Measurements from ENCODE around the gene SLA2. TPM values are rescaled to one million over a fixed set of nuclear protein-coding genes. Genes with fewer than 3 reads are reported as not detected.
"Not testable (repeated sequence)": the region's sequence is repeated elsewhere in the genome, so short reads cannot be mapped to it uniquely, and the experiment has no call there.

SLA2 gene
- total RNA-seq, 4 donors from 2014 or later: 2.8 to 5.0 (median 3.6) TPM

- Histone ChIP-seq H3K27me3 (no peaks in the 10 kb centered on the region), H3K9me3 (peaks cover 0 to 4% (median 0%) of the 10 kb centered on the region in 4 donors), H3K36me3 (no peaks in the 10 kb centered on the region), H3K27ac (peak overlapping the region; percentile 88 to 99 (median 96)), H3K4me3 (no peak overlapping the region), H3K4me1 (peaks cover 0 to 30% (median 5%) of the 10 kb centered on the region in 4 donors)
- DNase-seq: no peak
- no peak for TF ChIP-seq CTCF (IDR thresholded peaks at IDR 0.05)
- no peak for TF ChIP-seq POLR2A (IDR thresholded peaks at IDR 0.05)
Observed at GRCh38 chr20:36571564-36572504, 74.2 kb downstream of the SLA2 start.

GRCh38 chr20:36569847-36570429 lies 76.1 kb downstream of the SLA2 start:
- H3K4me1 ChIP-seq: peaks cover 0 to 15% (median 3%) of the 10 kb centered on the region in 4 donors
- H3K36me3 ChIP-seq: no peaks in the 10 kb centered on the region
- DNase-seq: no peak
- no peak overlapping the region for H3K27ac ChIP-seq
- no peak overlapping the region for H3K4me3 ChIP-seq
- no peak for TF ChIP-seq CTCF (IDR thresholded peaks at IDR 0.05)
- no peaks in the 10 kb centered on the region for H3K27me3 ChIP-seq
- peaks cover 0 to 4% (median 0%) of the 10 kb centered on the region in 4 donors for H3K9me3 ChIP-seq

GRCh38 chr20:36565520-36565919 lies 80.5 kb downstream of the SLA2 start:
- no peaks in the 10 kb centered on the region for H3K27me3 ChIP-seq
- H3K4me3 ChIP-seq: no peak overlapping the region
- no peaks in the 10 kb centered on the region for H3K4me1 ChIP-seq
- no peaks in the 10 kb centered on the region for H3K36me3 ChIP-seq
- no peaks in the 10 kb centered on the region for H3K9me3 ChIP-seq
- DNase-seq: no peak
- no peak overlapping the region for H3K27ac ChIP-seq
- TF ChIP-seq CTCF (IDR thresholded peaks at IDR 0.05) (no peak), POLR2A (IDR thresholded peaks at IDR 0.05) (no peak)

DNA sequence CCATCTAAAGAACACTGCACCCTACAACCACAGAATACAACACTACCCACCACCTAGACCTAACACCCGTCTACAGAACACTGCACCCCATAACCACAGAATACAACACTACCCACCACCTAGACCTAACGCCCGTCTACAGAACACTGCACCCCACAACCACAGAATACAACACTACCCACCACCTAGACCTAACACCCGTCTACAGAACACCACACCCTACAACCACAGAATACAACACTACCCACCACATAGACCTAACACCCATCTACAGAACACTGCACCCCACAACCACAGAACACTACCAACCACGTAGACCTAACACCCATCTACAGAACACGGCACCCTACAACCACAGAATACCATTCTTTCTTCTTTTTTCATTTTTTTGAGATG lies 81.3 kb downstream of the SLA2 start:
- H3K27ac ChIP-seq, DNase-seq, H3K27me3 ChIP-seq, H3K4me1 ChIP-seq, H3K4me3 ChIP-seq, H3K36me3 ChIP-seq, H3K9me3 ChIP-seq: not testable (repeated sequence)

- H3K36me3 ChIP-seq, H3K27me3 ChIP-seq, DNase-seq, H3K4me1 ChIP-seq, H3K4me3 ChIP-seq, H3K9me3 ChIP-seq, H3K27ac ChIP-seq: not testable (repeated sequence)
Observed at GRCh38 chr20:36564078-36564725, 81.8 kb downstream of the SLA2 start.

GRCh38 chr20:36563374-36563773 lies 82.6 kb downstream of the SLA2 start:
- H3K9me3 ChIP-seq: no peaks in the 10 kb centered on the region
- H3K4me1 ChIP-seq: no peaks in the 10 kb centered on the region
- H3K36me3 ChIP-seq: no peaks in the 10 kb centered on the region
- no peak for DNase-seq
- no peak for TF ChIP-seq CTCF (IDR thresholded peaks at IDR 0.05)
- no peak for TF ChIP-seq POLR2A (IDR thresholded peaks at IDR 0.05)
- no peaks in the 10 kb centered on the region for H3K27me3 ChIP-seq
- no peak overlapping the region for H3K27ac ChIP-seq
- H3K4me3 ChIP-seq: no peak overlapping the region
